ENCODE measurements around the gene KIFAP3. TPM values are rescaled to one million over a fixed set of nuclear protein-coding genes. Genes with fewer than 3 reads are reported as not detected.
"Not testable (repeated sequence)": the region's sequence is repeated elsewhere in the genome, so short reads cannot be mapped to it uniquely, and the experiment has no call there.

The KIFAP3 gene
- polyA plus RNA-seq, 1 donor = 32.1 TPM

DNA sequence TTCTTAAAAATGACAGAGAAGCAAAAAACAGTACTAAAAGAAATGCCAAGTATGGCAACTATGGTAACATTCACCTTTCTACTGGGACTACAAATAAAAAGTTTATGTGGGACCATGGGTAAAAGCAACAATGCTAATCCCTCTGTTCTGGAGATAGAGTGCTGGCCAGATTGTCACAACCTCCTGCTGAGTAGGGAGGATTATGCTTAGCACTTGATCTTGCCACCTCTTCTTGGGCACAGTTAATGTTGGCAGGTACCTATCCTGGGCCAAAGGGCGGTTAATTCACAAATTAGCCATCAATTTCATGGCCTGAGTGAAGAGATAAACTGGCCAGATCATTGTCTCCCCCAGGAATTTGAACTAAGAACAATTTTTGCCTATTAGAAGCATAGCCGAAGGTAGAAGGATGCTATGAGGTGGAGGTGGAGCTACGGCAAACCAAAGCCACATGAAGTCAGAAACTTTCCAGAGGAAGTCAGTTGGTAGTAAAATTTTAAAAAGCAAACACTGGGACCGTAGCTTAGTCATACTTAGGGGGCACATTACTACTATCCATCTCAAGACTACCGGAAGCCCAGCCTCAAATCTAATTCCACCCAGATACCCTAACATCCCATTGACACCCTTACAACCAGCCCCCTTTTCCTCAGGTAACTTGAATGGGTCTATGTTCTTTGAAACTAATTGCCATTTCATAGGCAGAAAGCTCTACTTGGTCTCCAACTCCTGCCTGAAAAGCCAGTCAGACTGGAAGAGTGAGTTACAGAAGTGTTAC, 183.5 kb downstream of the KIFAP3 start:
- no peak for DNase-seq (ENCODE audit: low read depth)

DNA sequence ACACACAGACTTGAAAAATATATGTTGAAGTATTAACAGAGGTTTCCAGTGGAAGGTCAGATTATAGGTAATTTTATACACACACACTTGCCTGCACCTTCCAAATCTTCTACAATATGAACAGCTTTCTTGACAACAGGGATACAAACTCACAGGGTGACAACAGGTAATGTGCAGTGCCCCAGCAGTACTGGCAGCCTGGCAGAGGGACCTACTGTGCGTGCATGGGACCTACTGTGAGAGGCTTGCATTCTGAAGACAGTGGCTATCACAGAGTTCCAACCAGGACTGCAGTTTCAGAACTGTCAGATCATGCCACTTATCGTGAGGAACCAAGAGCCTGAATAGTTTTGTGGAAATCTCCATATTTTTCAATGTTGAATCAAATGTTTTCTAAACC, 184.6 kb downstream of the KIFAP3 start:
- DNase-seq (ENCODE audit: low read depth) = no peak

DNA sequence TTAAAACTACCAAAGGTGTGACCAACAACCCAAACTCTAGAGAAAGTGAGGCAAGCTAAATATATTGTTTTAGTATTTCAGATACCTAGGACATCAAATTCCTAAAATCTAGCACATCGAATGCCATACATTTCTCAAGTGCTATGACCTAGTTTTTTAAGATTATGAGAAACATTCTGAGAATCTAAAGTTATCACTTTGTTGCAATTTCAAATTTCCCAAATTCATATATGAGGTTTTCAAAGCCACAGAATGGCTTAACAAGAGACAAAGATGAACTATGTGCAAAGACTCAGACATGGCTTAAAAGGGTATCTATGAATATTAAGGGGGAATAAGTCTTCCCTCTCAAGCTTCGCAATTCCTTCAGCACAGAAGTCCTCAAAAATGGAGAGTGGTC, 187.6 kb downstream of the KIFAP3 start:
- no peak for DNase-seq (ENCODE audit: low read depth)

DNA sequence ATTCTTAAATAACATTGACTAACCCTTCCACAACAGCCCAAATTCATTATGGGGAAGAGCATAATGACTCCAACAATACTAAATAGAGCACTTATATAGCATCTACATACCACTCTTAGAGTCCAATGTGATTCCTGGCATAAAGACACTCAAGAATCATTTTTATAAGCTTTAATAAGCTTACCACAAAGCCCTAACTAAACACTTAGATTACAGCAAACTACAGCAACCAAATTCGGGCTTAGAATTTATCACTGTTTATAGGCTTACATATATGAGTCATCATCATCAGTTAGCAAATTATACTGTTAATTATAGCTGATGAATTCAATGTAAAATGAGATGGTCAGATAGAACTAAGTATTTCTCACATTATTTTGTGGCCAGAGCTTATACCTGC, 188.1 kb downstream of the KIFAP3 start:
- DNase-seq (ENCODE audit: low read depth) = no peak

DNA sequence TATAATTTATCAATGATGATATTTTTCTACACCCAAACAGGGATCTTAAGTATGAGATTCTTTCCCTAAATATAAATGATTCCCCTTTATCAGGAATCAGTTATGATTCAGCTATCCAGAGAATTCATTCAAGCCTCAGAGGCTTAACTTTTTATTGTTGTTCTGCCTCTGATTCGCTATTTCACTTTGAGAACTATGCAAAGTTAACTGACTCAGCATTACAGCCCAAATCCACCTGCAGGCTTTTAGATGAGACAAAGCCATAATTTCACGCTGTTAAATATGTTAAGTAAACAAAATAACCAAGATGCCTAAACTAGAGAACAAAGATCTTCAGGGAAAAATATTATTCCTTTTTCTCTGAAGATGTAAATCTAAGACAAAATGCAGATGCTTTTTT, 189.3 kb downstream of the KIFAP3 start:
- DNase-seq (ENCODE audit: low read depth) = no peak

DNA sequence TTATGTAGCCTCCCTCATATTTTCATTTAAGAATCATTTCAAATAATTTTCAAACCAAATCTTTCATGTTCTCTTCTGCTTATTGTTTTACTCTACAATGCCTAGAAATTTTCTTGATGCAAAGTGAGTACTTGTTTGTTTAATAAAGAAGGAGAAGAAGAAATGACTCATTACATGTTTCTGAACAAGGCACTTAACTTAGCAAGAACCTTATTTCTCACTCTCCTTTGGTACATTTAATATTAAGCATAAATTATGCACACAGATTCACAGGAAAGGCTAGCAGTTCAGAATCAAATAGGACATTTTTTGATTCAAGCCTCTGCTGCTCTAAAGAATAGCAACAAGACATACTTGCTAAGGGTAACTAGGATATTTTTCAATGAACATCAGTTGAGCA, 189.9 kb downstream of the KIFAP3 start:
- DNase-seq (ENCODE audit: low read depth) = no peak

DNA sequence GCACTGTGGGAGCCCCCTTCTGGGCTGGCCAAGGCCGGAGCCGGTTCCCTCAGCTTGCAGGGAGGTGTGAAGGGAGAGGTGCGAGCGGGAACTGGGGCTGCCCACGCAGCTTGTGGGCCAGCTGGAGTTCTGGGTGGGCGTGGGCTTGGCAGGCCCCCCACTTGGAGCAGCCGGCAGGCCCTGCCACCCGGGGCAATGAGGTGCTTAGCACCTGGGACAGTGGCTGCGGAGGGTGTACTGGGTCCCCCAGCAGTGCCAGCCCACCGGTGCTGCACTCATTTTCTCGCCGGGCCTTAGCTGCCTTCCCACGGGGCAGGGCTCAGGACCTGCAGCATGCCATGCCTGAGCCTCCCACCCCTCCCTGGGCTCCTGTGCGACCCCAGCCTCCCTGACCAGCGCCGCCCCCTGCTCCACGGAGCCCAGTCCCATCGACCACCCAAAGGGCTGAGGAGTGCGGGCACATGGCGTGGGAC, 192.4 kb downstream of the KIFAP3 start:
- no peak for DNase-seq (ENCODE audit: low read depth)

DNA sequence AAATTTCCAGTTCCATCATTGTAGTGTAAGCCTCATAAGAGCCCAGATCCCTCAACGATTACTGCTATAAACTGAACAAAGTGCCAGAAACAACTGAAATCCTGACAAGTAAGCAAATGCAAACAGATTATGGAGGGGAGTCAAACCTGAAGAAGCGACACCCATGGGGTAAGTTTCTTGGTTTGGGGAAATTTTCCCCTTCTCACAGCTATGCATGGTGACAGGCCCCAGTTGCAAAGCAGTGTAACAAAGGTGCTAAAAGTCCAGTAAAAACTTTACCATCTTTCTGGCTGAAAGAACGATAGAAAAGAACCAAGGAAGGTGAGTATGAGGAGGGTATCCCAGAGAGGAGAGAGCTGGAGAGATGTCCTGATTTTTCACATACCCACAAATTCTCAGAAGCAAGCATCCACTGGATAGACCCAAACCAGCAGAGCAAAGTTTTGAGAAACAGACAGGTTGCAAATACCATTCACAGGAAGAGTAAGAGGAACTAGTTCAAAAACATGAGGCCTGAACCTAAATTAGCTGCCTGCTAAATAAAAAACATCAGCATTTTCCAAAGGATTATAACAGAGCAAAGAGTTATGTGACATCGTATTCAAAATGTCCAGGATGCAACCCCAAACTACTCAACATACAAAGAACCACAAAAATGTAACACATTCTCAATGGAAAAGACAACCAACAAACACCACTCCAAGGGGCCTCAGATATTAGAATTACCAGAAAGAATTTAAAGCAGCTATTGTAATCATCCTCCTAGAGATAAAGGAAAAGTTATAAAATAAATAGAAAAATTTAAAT, 195.3 kb downstream of the KIFAP3 start:
- DNase-seq (ENCODE audit: low read depth) = no peak

DNA sequence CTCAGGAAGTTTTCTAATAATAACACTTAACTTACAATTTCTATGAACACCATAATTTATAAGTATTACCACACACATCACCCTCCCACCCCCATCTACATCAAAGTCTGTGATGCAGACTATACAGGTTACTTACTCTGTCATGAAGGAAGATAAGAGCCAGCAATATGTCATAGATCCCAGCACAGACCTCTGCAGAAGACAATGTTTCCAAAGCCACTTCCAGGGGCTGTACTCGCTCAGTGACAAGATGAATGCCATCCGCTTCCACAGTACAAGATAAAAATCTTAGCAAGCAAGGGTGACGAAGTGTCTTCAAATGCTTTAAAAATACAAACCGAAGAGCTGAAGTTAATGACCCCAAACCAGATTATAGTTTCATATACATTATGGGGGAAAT, 196.0 kb downstream of the KIFAP3 start:
- no peak for DNase-seq (ENCODE audit: low read depth)

DNA sequence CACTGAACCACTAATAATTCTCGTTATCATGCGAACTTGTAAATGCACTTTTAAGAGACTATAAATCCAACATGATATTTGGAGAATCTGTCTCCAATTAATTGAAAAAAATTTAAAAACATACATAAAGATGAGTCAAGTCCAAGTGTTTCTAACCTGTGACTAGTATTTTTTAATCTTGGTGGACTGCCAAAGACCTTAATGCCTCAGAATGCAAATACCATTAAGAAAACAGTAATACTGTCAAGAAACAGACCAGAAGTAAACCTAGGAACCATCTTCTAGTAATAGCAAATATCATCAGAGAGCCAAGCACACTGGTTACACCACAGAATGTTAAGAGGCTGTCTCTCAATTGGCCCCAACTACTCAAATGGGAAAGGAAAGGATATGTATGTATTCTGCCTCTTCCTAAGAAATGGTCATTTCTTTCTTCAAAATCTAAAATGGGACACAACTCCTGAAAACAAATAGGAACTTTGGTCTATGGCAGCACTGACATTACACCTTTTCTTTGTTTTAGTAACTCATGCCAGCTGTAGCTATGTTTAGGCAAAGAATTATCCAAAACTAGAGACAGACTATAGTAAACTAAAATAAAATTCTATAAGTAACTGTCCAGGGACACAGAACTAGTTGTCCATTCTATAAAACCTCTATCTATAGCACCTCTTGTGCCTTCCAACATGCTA, 196.5 kb downstream of the KIFAP3 start:
- DNase-seq (ENCODE audit: low read depth) = no peak

DNA sequence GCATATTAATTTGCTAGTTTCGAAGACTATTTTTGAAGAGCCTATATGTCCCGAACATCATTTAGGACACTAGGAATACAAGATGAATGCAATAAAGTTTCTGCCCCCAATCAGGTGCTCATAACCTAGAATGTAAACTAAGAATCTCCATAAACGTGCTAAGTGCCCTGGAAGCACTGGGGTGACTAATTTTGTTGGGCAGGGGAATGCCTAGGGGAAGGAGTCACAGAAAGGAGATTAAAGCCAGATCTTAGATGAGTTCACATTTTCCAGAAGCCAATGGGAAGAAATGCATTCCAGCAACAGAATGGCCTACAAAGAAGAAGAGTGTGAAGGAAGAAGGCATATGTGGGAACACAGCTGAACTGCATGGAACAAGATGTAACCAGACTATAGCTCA, 200.3 kb downstream of the KIFAP3 start:
- no peak for DNase-seq (ENCODE audit: low read depth)

DNA sequence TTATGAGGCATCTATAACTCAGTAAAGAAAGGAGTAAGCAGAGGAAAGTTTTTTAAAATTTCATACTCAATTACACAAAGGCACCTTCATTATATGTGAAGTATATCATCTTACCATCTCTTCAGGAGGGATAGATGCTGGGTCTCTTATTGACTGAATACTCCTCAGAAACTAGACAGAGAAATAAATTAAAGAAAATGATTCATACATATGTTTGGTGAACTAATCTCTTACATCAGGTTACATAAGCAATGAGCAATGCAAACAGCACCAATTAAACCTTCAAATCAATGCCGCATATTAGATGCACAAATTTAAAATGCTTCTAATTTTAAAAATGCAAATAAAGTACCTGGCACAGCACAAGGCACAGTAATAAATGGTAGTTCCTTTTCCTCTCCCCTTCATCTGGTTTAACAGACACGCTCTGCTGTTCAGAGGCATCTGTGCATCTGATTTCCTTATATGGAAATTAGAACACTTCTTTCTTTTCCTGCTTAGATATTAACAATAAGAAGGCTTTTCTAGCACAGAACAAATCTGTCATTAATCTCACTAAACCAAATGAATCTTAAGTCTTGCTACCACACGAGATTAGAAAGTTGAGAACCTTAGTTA, 200.8 kb downstream of the KIFAP3 start:
- no peak for DNase-seq (ENCODE audit: low read depth)

DNA sequence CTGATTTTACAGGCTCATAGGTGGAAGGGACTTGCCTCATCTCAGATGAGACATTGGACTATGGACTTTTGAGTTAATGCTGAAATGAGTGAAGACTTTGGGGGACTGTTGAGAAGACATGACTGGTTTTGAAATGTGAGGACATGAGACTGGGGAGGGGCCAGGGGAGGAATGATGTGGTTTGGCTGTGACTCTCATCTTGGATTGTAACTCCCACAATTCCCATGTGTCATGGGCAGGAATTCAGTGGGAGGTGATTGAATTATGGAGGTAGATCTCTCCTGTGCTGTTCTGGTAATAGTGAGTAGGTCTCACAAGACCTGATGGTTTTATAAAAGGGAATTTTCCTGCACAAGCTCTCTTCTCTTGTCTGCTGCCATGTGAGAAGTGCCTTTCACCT, 201.6 kb downstream of the KIFAP3 start:
- DNase-seq (ENCODE audit: low read depth) = no peak

DNA sequence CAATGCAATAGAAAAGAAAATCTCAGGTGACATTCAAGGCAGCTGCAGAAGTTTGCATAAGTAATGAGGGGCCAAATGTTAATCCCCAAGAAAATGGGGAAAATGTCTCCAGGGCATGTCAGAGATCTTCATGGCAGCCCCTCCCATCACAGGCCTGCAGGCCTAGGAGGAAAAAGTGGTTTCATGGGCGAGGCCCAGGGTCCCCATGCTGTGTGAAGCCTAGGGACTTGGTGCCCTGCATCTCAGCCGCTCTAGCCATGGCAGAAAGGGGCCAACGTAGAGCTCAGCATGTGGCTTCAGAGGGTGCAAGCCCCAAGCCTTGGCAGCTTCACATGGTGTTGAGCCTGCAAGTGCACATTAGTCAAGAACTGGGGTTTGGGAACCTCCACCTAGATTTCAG, 202.5 kb downstream of the KIFAP3 start:
- DNase-seq (ENCODE audit: low read depth) = not testable (repeated sequence)

Other genes with a start within 250 kb of the KIFAP3 start
- 9.2 TPM for gene SCYL3, start 180.8 kb downstream of the KIFAP3 start, polyA plus RNA-seq (ENCODE audit: insufficient read length)
- 0.59 TPM for gene NTMT2, start 71.3 kb upstream of the KIFAP3 start, polyA plus RNA-seq (ENCODE audit: insufficient read length)

Data from forelimb muscle (tissue), 1 donor.